Measurements from ENCODE around the gene GARIN5A.

The GARIN5A gene

GRCh38 chr19:50516964-50517703, 40.5 kb upstream of the GARIN5A start:
- H3K4me3 ChIP-seq (ENCODE audit: control insufficient read depth, low read depth, low read length), result no peak overlapping the region
- no peak for TF ChIP-seq CTCF (conservative IDR thresholded peaks at IDR 0.05; ENCODE audit: control insufficient read depth, insufficient read depth, low read depth, low read length)

GRCh38 chr19:50516456-50516855, 39.8 kb upstream of the GARIN5A start:
- DNase-seq (ENCODE audit: low read depth), result no peak

More at GRCh38 chr19:50516964-50517703, 40.5 kb upstream of the GARIN5A start:
- DNase-seq (ENCODE audit: low read depth), result no peak

GRCh38 chr19:50515168-50515561, 38.5 kb upstream of the GARIN5A start:
- TF ChIP-seq CTCF (conservative IDR thresholded peaks at IDR 0.05; ENCODE audit: control insufficient read depth, insufficient read depth, low read depth, low read length), result no peak
- no peak overlapping the region for H3K4me3 ChIP-seq (ENCODE audit: control insufficient read depth, low read depth, low read length)
- no peak for DNase-seq (ENCODE audit: low read depth)

More at GRCh38 chr19:50516456-50516855, 39.8 kb upstream of the GARIN5A start:
- no peak for TF ChIP-seq CTCF (conservative IDR thresholded peaks at IDR 0.05; ENCODE audit: control insufficient read depth, insufficient read depth, low read depth, low read length)
- no peak overlapping the region for H3K4me3 ChIP-seq (ENCODE audit: control insufficient read depth, low read depth, low read length)

GRCh38 chr19:50514346-50515167, 37.9 kb upstream of the GARIN5A start:
- DNase-seq (ENCODE audit: low read depth), result no peak
- H3K4me3 ChIP-seq (ENCODE audit: control insufficient read depth, low read depth, low read length), result no peak overlapping the region
- no peak for TF ChIP-seq CTCF (conservative IDR thresholded peaks at IDR 0.05; ENCODE audit: control insufficient read depth, insufficient read depth, low read depth, low read length)

- DNase-seq (ENCODE audit: low read depth), result no peak
- no peak for TF ChIP-seq CTCF (conservative IDR thresholded peaks at IDR 0.05; ENCODE audit: control insufficient read depth, insufficient read depth, low read depth, low read length)
- H3K4me3 ChIP-seq (ENCODE audit: control insufficient read depth, low read depth, low read length), result no peak within 1 kb of the TSS
These were observed 37.2 kb upstream of the GARIN5A start, which contains the start of gene ASPDH for GRCh38 chr19:50513746-50514345. Gene ASPDH, minus strand, starts transcription at chr19:50513913. Its CDS starts 90 bp downstream, at chr19:50513823.

GRCh38 chr19:50512999-50513745, 36.5 kb upstream of the GARIN5A start:
- DNase-seq (ENCODE audit: low read depth), result no peak
- TF ChIP-seq CTCF (conservative IDR thresholded peaks at IDR 0.05; ENCODE audit: control insufficient read depth, insufficient read depth, low read depth, low read length), result no peak
- H3K4me3 ChIP-seq (ENCODE audit: control insufficient read depth, low read depth, low read length), result no peak overlapping the region
